HG02970 (cell line): ENCODE measurements around the gene CRYM.
"Not testable (repeated sequence)": the region's sequence is repeated elsewhere in the genome, so short reads cannot be mapped to it uniquely, and the experiment has no call there.

Experiments
- ATAC-seq: cut with Tn5 transposase; IDR thresholded peaks from one replicate; pipeline ENCODE4 v1.9.1; 2021; ENCODE audit warnings: mild to moderate bottlenecking, moderate library complexity, moderate number of reproducible peaks; ENCODE audit not compliant: unreplicated experiment, low FRiP score

The CRYM gene

DNA sequence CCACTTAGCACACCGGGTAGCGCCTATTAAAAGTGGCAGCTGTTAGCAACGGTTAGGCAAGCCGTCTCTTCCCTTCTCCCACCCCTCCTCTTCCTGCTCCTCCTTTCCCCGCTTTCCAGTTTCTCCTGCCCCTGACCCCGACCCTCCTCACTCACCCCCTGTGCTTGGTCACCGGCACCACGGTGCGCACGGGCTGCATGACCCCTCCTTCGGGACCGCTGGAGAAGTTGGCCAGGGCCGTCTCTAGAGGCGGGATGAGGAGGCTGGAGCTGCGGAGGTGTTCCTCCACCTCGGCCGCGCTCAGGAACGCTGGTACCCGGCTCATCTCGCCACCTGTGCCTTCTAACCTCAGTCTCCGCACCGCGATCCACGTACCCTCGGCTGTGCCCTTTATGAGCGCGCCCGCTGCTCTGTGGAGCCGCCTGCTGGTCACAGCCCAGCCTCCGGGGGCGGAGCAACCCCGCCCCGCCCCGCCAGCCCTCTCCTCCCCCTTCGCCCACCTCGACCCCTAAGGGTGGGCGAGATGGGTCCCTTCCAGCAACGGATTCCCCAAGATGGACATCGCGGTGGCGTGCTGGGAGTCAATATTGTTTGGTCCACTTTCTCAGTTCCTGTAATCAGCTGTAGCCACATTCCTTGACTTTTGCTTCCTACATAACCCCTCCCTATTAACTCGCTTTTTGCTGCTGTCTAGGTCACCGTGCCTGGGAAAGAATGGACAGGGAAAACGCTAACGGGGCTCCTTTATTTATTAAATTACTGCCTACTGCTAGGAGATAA is at the start of gene CRYM:
TSS of gene CRYM (minus strand) at position 364 of the 780 bp plus-strand sequence. CDS start at position 325, 39 bp downstream.
- peak; percentile 59 for ATAC-seq

DNA sequence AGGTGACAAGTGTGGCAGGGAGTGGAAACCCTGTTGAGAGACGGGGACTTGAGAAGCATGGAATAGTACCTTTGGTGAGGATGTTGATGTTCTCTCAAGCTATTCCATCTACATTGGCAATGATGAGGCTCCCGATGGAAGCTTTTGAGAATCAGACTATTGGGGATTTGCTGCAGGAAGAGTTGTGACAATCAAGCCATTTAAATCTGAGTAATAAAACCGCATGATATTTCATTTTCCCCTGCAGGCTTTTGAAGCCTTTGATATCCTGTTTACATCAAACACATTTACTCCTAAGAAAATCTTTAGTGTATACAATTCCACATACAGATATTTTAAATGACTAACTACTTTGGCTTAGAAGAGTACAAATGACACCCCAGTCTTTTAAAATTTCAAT is 49.0 kb upstream of the CRYM start:
- no peak for ATAC-seq

DNA sequence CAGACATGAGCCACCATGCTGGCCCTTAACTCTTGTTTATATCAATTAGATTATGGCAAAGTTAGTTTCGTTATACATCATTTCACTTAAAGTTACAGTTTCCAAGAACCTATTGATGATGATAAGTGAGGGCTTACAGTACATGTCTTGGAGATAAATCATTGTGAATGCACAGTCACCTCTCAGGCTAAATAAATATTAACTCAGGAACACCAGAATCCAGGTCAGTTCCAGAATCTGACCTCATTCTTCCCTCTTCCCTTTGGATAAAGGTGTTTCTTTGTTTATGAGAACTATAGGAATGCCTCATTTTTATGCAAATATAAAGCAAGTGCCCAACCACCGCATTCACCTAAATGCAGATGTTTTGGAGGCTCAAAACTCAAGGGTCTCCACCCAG is 48.4 kb upstream of the CRYM start:
- no peak for ATAC-seq

DNA sequence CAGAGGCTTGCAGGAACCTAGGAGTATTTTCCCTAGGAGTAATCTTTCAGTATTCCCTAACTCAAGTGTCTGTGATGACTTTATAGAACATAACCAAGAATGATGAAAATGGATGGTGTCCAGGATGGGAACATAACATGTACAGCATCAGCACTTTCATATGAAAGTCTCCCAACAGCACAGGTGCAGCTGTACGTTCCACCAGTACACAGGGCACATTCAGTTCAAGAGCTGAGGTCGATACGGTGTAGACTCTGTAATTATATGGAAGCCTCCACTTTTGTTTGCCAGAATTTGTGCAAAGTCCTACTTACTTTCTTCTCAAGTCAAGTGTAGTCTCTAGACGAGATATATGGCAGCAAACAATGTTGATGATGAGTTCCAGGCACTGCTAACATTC is 46.2 kb upstream of the CRYM start:
- ATAC-seq, result no peak

DNA sequence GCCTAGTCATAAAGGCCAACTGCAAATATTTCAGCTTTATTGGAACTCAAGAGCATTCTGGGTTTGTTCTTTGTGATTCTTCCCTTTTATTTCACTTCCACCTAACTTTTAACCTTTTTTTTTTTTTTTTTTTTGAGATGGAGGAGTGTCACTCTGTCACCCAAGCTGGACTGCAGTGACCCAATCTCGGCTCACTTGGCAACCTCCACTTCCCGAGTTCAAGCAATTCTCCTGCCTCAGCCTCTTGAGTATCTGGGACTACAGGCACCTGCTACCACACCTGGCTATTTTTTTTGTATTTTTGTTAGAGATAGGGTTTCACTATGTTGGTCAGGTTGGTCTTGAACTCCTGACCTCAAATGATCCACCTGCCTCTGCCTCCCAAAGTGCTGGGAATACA is 44.2 kb upstream of the CRYM start:
- ATAC-seq, result not testable (repeated sequence)

DNA sequence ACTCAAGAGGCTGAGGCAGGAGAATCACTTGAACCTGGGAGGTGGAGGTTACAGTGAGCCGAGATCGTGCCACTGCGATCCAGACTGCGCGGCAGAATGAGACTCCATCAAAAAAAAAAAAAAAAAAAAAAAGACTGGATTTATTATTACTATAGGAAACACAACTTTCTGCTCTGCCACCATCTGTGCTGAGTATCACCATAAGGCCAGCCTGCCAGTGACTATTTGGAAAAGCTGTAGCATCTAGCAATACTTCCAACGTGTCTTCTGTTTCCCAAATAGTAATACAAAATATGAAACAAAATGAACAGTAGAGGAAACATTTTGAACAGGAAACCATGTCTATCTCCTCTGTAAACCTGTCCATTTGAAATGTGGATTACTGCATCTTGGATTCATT is 43.6 kb upstream of the CRYM start:
- ATAC-seq, result no peak

DNA sequence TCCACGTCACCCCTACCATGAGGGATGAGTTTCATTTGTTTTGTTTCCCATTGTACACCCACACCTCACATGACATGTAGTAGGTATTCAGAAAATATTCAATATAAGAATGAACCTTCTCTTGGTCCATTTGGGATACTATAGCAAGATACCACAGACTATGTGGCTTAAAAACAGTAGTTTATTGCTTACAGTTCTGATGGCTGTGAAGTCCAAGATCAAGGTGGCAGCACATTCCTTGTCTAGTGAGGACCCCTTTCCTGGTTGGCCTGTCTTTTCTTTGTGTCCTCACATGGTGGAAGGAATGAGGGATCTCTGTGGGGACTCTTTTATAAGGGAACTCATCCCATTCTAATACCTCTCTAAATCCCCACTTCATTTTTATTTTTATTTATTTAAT is 36.2 kb upstream of the CRYM start:
- no peak for ATAC-seq

DNA sequence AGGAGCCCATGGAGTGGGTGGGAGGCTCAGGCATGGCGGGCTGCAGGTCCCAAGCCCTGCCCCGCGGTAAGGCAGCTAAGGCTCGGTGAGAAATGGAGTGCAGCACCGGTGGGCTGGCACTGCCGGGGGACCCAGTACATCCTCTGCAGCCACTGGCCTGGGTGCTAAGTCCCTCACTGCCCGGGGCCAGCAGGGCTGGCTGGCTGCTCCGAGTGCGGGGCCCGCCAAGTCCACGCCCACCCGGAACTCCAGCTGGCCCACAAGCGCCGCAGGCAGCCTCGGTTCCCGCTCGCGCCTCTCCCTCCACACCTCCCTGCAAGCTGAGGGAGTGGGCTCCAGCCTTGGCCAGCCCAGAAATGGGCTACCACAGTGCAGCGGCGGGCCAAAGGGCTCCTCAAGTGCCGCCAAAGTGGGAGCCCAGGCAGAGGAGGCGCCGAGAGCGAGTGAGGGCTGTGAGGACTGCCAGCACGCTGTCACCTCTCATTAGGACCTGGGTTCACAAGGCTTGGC is 34.8 kb upstream of the CRYM start:
- not testable (repeated sequence) for ATAC-seq

DNA sequence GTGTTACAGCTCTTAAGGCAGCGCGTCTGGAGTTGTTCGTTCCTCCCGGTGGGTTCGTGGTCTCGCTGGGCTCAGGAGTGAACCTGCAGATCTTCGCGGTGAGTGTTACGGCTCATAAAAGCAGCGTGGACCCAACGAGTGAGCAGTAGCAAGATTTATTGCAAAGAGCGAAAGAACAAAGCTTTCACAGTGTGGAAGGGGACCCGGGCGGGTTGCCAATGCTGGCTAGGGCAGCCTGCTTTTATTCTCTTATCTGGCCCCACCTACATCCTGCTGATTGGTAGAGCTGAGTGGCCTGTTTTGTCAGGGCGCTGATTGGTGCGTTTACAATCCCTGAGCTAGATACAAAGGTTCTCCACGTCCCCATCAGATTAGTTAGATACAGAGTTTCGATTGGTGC is 34.0 kb upstream of the CRYM start:
- not testable (repeated sequence) for ATAC-seq

DNA sequence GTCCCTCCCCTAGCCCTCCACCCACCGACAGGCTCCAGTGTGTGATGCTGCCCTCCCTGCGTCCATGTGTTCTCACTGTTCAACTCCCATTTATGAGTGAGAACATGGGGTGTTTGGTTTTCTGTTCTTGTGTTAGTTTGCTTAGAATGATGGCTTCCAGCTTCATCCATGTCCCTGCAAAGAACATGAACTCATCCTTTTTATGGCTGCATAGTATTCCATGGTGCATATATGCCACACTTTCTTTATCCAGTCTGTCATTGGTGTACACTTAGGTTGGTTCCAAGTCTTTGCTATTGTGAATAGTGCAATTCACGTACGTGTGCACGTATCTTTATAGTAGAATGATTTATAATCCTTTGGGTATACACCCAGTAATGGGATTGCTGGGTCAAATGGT is 28.6 kb upstream of the CRYM start:
- ATAC-seq, result not testable (repeated sequence)

DNA sequence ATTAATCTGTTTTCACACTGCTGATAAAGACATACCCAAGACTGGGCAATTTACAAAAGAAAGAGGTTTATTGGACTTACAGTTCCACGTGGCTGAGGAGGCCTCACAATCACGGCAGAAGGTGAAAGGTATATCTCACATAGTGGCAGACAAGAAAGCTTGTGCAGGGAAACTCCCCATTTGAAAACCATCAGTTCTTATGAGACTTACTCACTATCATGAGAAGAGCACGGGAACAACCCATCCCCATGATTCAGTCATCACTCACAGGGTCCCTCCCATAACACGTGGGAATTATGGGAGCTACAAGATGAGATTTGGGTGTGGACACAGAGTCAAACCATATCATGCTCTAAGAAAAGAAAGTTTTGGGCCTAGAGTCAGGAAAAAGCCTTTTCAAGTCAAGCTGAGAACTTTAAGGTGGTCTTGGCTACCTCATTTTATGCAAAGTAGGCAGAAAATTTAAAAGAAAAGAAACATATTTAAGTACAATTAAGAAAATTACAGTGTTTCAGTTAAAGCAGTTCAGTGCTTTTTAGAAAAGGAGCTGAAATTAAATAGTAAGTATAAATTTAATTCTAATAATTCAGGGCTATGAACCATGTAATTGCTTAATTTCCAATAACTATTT is 24.9 kb upstream of the CRYM start:
- ATAC-seq, result no peak

DNA sequence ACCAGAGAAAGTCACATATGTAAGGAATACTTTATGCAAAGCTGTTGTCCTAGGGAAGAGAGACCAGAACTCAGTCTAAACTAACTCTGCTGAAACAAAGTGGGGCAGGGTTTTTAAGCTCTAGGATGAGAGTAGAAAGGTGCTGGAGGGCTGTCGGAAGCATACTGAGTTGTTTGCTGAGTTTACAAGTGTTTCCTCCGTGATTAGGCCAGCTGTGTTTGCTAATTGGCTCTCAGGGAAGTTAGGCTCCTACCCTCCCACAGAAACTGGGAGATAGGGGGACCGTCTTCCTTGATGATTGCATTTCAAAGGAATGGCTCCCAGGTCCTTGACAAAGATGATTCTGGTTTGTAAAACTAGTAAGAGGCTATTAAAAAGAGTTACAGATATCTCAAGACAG is 24.4 kb upstream of the CRYM start:
- ATAC-seq, result no peak

DNA sequence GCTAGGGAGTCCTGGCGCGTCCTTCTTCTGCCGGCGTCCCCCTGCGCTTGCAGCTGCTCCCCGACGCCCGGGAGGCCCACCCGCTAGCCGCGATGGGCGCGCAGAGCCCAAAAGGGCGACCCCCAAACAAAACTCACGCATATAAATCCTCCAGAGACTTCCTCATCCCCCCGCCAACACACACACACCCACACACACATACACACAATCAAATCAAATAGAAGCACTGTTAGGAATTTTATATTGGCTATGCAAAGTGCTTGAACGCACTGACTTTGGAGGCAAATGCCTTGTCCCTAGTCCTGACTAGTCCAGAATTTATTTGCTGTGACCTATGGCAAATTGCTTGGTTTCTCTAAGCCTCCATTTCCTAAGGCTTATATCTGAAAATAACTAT is 23.8 kb upstream of the CRYM start:
- no peak for ATAC-seq

DNA sequence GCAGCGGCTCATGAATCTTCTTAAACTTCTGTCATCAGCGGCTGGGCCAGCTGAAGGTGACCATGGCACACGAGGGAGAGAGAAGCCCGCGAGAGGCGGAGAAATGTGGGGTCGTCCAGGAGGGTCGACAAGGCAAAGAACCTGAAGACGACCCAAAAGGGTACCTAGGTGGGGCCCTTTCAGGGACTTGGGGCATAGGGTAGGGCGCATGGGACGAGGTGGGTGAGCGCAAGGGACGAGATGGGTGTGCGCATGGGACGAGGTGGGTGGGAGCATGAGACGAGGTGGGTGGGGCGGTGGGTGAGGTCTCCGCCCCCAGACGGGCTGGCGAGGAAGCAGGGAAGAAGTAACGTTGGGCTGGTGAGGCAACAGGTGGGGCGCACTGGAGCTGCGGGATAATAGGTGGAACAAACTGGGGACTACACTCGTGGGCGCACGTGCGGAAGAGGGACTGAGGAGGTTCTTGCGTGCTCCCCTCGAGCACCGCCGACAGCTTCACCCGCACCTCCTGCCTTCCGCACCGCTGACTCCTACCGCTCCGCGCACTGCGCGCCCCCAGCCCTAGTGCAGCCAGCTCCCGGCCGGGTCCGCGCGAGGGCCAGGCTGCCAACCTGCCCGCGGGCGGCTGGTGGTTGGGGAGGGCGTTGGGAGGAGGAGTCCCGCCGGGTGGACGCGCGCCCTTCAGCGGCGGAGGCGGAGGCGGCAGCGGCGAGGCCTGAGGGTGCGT is 23.2 kb upstream of the CRYM start:
- peak; percentile 54 for ATAC-seq

DNA sequence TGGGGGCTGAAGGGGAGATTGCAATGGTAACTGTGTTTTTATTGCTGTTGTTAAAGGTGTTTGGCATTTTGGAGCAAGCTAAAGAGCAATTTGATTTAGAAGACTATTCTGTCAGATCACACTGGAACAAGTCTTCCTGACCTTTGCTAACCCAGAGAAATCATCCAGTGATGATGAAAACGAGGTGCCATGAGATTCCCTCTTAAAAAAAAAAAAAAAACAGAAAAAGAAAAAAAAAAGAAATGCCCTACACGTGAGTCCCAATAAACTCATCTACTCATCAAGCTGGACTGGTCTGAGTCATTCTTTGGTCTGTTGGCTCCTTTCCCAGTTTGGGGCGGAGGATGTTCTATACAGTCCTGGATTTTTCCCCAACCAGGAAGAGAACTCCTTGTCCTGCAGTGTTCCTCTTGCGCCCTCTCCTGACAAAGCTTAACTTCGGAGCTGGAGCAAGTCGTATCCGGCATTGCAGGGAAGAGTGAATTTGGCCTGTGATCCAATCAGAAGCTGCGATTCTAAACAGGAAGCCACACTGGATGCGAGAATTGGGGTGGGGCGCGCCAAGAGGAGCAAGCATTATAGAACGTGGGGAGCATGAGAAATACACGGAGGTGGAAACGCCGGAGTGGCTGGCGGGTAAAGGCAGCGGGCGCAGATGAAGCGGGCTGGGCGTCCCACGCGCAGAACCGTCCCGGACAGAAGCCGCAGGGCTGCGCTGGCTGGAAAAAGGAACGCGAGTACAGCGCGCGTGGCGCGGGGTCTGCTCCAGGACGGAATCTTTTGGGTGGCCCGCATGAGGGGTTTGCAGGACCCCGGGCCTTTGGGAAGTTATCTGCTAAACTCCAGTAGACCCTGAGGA is 22.4 kb upstream of the CRYM start:
- peak; percentile 45 for ATAC-seq

DNA sequence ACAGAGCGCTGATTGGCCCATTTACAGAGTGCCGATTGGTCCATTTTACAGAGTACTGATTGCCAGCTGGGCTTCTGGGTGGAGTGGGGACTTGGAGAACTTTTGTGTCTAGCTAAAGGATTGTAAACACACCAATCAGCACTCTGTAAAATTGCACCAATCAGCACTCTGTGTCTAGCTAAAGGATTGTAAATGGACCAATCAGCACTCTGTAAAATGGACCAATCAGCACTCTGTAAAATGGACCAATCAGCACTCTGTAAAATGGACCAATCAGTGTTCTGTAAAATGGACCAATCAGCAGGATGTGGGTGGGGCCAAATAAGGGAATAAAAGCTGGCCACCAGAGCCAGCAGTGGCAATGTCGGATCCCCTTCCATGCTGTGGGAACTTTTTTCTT is 11.7 kb upstream of the CRYM start:
- not testable (repeated sequence) for ATAC-seq

DNA sequence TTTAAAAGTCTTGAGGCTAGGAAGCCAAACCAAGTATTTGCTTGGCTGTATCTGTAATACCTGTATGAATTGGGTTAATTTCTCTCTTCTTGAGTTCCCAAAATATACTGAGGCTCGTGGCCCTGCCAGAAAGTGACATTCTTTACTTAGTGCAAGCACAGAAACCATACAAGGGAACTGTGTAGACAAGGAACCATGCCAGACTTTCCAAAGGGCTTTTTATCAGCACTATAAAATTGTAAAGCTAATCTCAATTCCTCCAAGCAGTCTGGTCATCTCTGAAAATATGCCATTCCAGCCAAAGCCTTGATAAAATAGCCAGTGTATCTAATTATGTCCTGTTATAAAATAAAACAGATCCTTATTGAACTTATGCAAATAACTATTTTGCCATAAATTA is 7.2 kb upstream of the CRYM start:
- no peak for ATAC-seq

DNA sequence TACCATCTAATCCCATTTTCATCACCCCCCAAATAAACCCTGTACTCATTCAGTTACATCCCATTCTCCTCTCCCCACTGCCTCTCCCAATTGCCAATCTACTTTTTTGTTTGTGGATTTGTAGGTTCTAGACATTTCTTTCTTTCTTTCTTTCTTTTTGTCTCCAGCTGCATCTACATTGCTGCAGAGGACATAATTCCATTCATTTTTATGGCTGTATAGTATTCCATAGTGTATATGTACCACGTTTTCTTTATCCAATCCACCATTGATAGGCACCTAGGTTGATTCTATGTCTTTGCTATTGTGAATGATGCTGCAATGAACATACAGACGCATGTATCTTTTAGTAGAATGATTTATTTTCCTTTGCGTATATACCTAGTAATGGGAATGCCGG is 6.3 kb upstream of the CRYM start:
- ATAC-seq, result no peak

DNA sequence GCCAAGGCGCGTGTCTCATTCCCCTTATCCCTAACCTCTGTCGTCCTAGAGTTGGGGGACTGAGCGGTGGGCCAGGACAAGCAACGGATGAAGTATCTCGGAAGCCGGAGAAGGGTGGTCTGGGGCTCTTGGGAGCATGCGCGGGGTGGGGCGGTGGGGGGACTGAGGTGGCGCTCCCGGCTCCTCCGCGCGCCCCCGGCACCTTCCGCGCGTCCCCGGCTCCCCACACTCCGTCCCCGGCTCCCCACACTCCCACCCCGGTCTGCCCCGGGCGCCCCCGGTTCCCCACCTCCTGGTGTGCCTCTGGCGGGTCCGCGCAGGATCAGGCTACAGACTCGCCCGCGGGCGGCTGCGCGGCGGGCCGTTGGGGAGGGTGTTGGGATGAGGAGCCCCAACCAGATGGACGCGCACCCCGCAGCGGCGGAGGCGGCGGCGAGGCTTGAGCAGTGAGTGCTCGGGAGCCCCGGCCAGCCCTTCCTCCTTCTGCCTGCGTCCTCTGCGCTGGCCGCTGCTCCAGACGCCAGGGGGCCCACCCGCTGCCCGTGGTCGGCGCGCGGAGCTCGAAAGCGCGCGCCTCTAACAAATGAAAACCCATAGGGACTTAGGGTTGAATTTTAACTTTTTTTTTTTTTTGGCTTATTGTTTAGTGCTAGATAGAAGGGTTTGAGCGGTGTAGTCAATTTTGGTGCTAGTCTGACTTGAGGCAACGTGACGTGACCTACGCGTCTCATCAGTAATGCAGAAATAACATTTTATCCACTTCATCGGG is 5.6 kb upstream of the CRYM start:
- ATAC-seq, result no peak
